Loucy (cell line): Measurements from ENCODE around the gene WDR88.
"Not testable (repeated sequence)": the region's sequence is repeated elsewhere in the genome, so short reads cannot be mapped to it uniquely, and the experiment has no call there.

ENCODE experiments used
- H2AFZ ChIP-seq: fragments of 200-600 bp; sonication (generic); 2 replicates; pipeline ENCODE4 v1.6.0; 2016; ENCODE audit warnings: antibody characterized with exemption, mild to moderate bottlenecking, low read length, moderate library complexity
- H3F3A ChIP-seq: fragments of 200-600 bp; 2 replicates; pipeline ENCODE4 v1.6.0; 2016; ENCODE audit warnings: antibody characterized with exemption, low read depth, mild to moderate bottlenecking
- H3K27me3 ChIP-seq: fragments of 200-600 bp; sonication (generic); 2 replicates; pipeline ENCODE4 v1.6.1; 2014; ENCODE audit warnings: low read length, mild to moderate bottlenecking; ENCODE audit not compliant: insufficient read depth, poor library complexity, severe bottlenecking
- H3K36me3 ChIP-seq: fragments of 200-600 bp; sonication (generic); 2 replicates; pipeline ENCODE4 v1.6.1; 2016; ENCODE audit warnings: low read length; ENCODE audit not compliant: insufficient read depth
- H3K4me1 ChIP-seq: fragments of 200-600 bp; sonication (generic); 2 replicates; pipeline ENCODE4 v1.5.1; 2014; ENCODE audit warnings: low read length, mild to moderate bottlenecking; ENCODE audit not compliant: insufficient read depth, poor library complexity, severe bottlenecking
- H3K4me2 ChIP-seq: fragments of 200-600 bp; sonication (generic); 2 replicates; pipeline ENCODE4 v1.6.0; 2014; ENCODE audit warnings: antibody characterized with exemption, low read length, low read depth, mild to moderate bottlenecking; ENCODE audit not compliant: poor library complexity, severe bottlenecking
- H3K4me3 ChIP-seq: fragments of 200-600 bp; sonication (generic); 2 replicates; pipeline ENCODE4 v1.5.1; 2014; ENCODE audit warnings: low read length, mild to moderate bottlenecking, mixed read lengths; ENCODE audit not compliant: poor library complexity, severe bottlenecking
- H3K79me2 ChIP-seq: fragments of 200-600 bp; sonication (generic); 2 replicates; pipeline ENCODE4 v1.6.1; 2014; ENCODE audit warnings: low read length; ENCODE audit not compliant: insufficient read depth
- H3K9ac ChIP-seq: fragments of 200-600 bp; sonication (generic); 2 replicates; pipeline ENCODE4 v1.6.0; 2014; ENCODE audit warnings: mild to moderate bottlenecking, low read depth, low read length, moderate library complexity; ENCODE audit not compliant: poor library complexity, severe bottlenecking
- H3K9me2 ChIP-seq: fragments of 200-600 bp; sonication (generic); replicated peaks from 2 replicates; pipeline ENCODE4 v1.6.1; 2016; ENCODE audit warnings: low read depth, low read length, mixed read lengths
- H3K9me3 ChIP-seq: fragments of 200-600 bp; sonication (generic); 2 replicates; pipeline ENCODE4 v1.6.1; 2014; ENCODE audit warnings: mild to moderate bottlenecking, antibody characterized with exemption, low read length, low read depth; ENCODE audit not compliant: insufficient read depth
- H4K20me1 ChIP-seq: fragments of 200-600 bp; sonication (generic); 2 replicates; pipeline ENCODE4 v1.6.0; 2014; ENCODE audit warnings: antibody characterized with exemption, low read length, mild to moderate bottlenecking; ENCODE audit not compliant: insufficient read depth, poor library complexity, severe bottlenecking
- EZH2phosphoT487 ChIP-seq: fragments of 200-600 bp; IDR thresholded peaks from 2 replicates; pipeline ENCODE4 v1.6.1; 2018; ENCODE audit warnings: antibody characterized with exemption, mild to moderate bottlenecking, moderate library complexity, borderline replicate concordance
- TF ChIP-seq, protein P1 (sequence below): fragments of 200-600 bp; sonication (generic); conservative IDR thresholded peaks from 2 replicates; pipeline ENCODE4 v1.5.1; 2014; ENCODE audit warnings: mild to moderate bottlenecking, antibody characterized with exemption, low read length

Gene WDR88

GRCh38 chr19:33125929-33126388, 6.0 kb upstream of the WDR88 start:
- Histone ChIP-seq H3K4me2 (no peak overlapping the region), H3K9me3 (no peaks in the 10 kb centered on the region), H3K79me2 (no peaks in the 10 kb centered on the region), H4K20me1 (no peaks in the 10 kb centered on the region), H3K9ac (no peak overlapping the region), H3K4me1 (no peaks in the 10 kb centered on the region), H3F3A (no peaks in the 10 kb centered on the region), H3K4me3 (no peak overlapping the region), H3K9me2 (no peaks in the 10 kb centered on the region), H3K36me3 (peaks cover 17% of the 10 kb centered on the region; the same call in 1 of the 2 replicates), H3K27me3 (no peaks in the 10 kb centered on the region), H2AFZ (no peak overlapping the region)
- no peak for TF ChIP-seq EZH2phosphoT487
- TF ChIP-seq, protein P1, sequence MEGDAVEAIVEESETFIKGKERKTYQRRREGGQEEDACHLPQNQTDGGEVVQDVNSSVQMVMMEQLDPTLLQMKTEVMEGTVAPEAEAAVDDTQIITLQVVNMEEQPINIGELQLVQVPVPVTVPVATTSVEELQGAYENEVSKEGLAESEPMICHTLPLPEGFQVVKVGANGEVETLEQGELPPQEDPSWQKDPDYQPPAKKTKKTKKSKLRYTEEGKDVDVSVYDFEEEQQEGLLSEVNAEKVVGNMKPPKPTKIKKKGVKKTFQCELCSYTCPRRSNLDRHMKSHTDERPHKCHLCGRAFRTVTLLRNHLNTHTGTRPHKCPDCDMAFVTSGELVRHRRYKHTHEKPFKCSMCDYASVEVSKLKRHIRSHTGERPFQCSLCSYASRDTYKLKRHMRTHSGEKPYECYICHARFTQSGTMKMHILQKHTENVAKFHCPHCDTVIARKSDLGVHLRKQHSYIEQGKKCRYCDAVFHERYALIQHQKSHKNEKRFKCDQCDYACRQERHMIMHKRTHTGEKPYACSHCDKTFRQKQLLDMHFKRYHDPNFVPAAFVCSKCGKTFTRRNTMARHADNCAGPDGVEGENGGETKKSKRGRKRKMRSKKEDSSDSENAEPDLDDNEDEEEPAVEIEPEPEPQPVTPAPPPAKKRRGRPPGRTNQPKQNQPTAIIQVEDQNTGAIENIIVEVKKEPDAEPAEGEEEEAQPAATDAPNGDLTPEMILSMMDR: peak; percentile 76

GRCh38 chr19:33126712-33127111, 5.2 kb upstream of the WDR88 start:
- not testable (repeated sequence) for H3K9me2 ChIP-seq, H3K4me2 ChIP-seq, H3K9ac ChIP-seq, H2AFZ ChIP-seq, H3F3A ChIP-seq, H3K79me2 ChIP-seq, H4K20me1 ChIP-seq, H3K4me3 ChIP-seq, H3K27me3 ChIP-seq, H3K4me1 ChIP-seq, H3K9me3 ChIP-seq
- peaks cover 17% of the 10 kb centered on the region; the same call in 1 of the 2 replicates for H3K36me3 ChIP-seq

GRCh38 chr19:33129901-33130300, 2.0 kb upstream of the WDR88 start:
- H3F3A ChIP-seq: no peaks in the 10 kb centered on the region
- no peaks in the 10 kb centered on the region for H3K27me3 ChIP-seq
- peaks cover 17% of the 10 kb centered on the region; the same call in 1 of the 2 replicates for H3K36me3 ChIP-seq
- no peaks in the 10 kb centered on the region for H3K4me1 ChIP-seq
- no peak overlapping the region for H3K4me2 ChIP-seq
- H3K4me3 ChIP-seq: no peak overlapping the region
- no peaks in the 10 kb centered on the region for H3K9me2 ChIP-seq
- H3K9me3 ChIP-seq: no peaks in the 10 kb centered on the region
- no peak overlapping the region for H2AFZ ChIP-seq
- TF ChIP-seq EZH2phosphoT487: no peak
- TF ChIP-seq, protein P1: no peak
- H4K20me1 ChIP-seq: no peaks in the 10 kb centered on the region
- no peak overlapping the region for H3K9ac ChIP-seq
- no peaks in the 10 kb centered on the region for H3K79me2 ChIP-seq

- no peak overlapping the region for H3K4me3 ChIP-seq
- no peak overlapping the region for H2AFZ ChIP-seq
- no peaks in the 10 kb centered on the region for H3K79me2 ChIP-seq
- no peaks in the 10 kb centered on the region for H3K9me2 ChIP-seq
- peaks cover 17% of the 10 kb centered on the region; the same call in 1 of the 2 replicates for H3K36me3 ChIP-seq
- no peaks in the 10 kb centered on the region for H3K27me3 ChIP-seq
- no peak overlapping the region for H3K9ac ChIP-seq
- no peak overlapping the region for H3K4me2 ChIP-seq
- no peaks in the 10 kb centered on the region for H3K4me1 ChIP-seq
- no peaks in the 10 kb centered on the region for H3K9me3 ChIP-seq
- H3F3A ChIP-seq: no peaks in the 10 kb centered on the region
- TF ChIP-seq EZH2phosphoT487: no peak
- TF ChIP-seq, protein P1: no peak
- no peaks in the 10 kb centered on the region for H4K20me1 ChIP-seq
These were observed 1.5 kb upstream of the WDR88 start for GRCh38 chr19:33130433-33130832.
